ENCODE measurements around the gene KCNQ1.

GRCh38 chr11:2846470-2846869 lies 401.7 kb downstream of the KCNQ1 start:
- TF ChIP-seq CTCF (IDR thresholded peaks at IDR 0.05; ENCODE audit: insufficient read depth, low read length, poor library complexity, severe bottlenecking) (no peak), EZH2phosphoT487 (conservative IDR thresholded peaks at IDR 0.05; ENCODE audit: low read length) (no peak)
